Measurements from ENCODE around the gene CAVIN1. TPM values are rescaled to one million over a fixed set of nuclear protein-coding genes. Genes with fewer than 3 reads are reported as not detected.
"Not testable (repeated sequence)": the region's sequence is repeated elsewhere in the genome, so short reads cannot be mapped to it uniquely, and the experiment has no call there.

The CAVIN1 gene
- total RNA-seq, 1 donor from 2014 or later: 880 TPM

- DNase-seq (ENCODE audit: low read depth, low spot score): no peak
These were observed 17.0 kb downstream of the CAVIN1 start for GRCh38 chr17:42405963-42406495.

- no peak for DNase-seq (ENCODE audit: low read depth, low spot score)
These were observed 18.0 kb downstream of the CAVIN1 start for GRCh38 chr17:42405076-42405475.

- no peak for DNase-seq (ENCODE audit: low read depth, low spot score)
These were observed 18.6 kb downstream of the CAVIN1 start for GRCh38 chr17:42404326-42405055.

- DNase-seq (ENCODE audit: low read depth, low spot score): no peak
These were observed 19.9 kb downstream of the CAVIN1 start for GRCh38 chr17:42403150-42403549.

- DNase-seq (ENCODE audit: low read depth, low spot score): no peak
These were observed 20.9 kb downstream of the CAVIN1 start for GRCh38 chr17:42402117-42402516.

- not testable (repeated sequence) for DNase-seq (ENCODE audit: low read depth, low spot score)
These were observed 22.1 kb downstream of the CAVIN1 start for GRCh38 chr17:42400844-42401375.

- no peak for DNase-seq (ENCODE audit: low read depth, low spot score)
These were observed 22.9 kb downstream of the CAVIN1 start for GRCh38 chr17:42399948-42400843.

GRCh38 chr17:42399121-42399520 is 23.9 kb downstream of the CAVIN1 start:
- no peak for DNase-seq (ENCODE audit: low read depth, low spot score)

- DNase-seq (ENCODE audit: low read depth, low spot score): not testable (repeated sequence)
These were observed 27.5 kb downstream of the CAVIN1 start for GRCh38 chr17:42395601-42396000.

- DNase-seq (ENCODE audit: low read depth, low spot score): no peak
These were observed 28.2 kb downstream of the CAVIN1 start for GRCh38 chr17:42394838-42395237.

- no peak for DNase-seq (ENCODE audit: low read depth, low spot score)
These were observed 30.2 kb downstream of the CAVIN1 start for GRCh38 chr17:42392692-42393415.

GRCh38 chr17:42391439-42391838 is 31.6 kb downstream of the CAVIN1 start:
- DNase-seq (ENCODE audit: low read depth, low spot score): not testable (repeated sequence)

GRCh38 chr17:42389899-42390298 is 33.2 kb downstream of the CAVIN1 start:
- no peak for DNase-seq (ENCODE audit: low read depth, low spot score)

- no peak for DNase-seq (ENCODE audit: low read depth, low spot score)
These were observed 34.0 kb downstream of the CAVIN1 start for GRCh38 chr17:42389135-42389417.

- peak; percentile 99 for DNase-seq (ENCODE audit: low read depth, low spot score)
These were observed 34.5 kb downstream of the CAVIN1 start, which contains the start of gene STAT3 for GRCh38 chr17:42388381-42389134. Gene STAT3, minus strand, starts transcription at chr17:42388442. Its CDS starts 39,926 bp downstream, at chr17:42348516.

- no peak for DNase-seq (ENCODE audit: low read depth, low spot score)
These were observed 35.2 kb downstream of the CAVIN1 start for GRCh38 chr17:42387661-42388380.

GRCh38 chr17:42386777-42387657 is 36.0 kb downstream of the CAVIN1 start:
- no peak for DNase-seq (ENCODE audit: low read depth, low spot score)

- no peak for DNase-seq (ENCODE audit: low read depth, low spot score)
These were observed 41.2 kb downstream of the CAVIN1 start for GRCh38 chr17:42381898-42382297.

GRCh38 chr17:42380935-42381334 is 42.1 kb downstream of the CAVIN1 start:
- DNase-seq (ENCODE audit: low read depth, low spot score): no peak
